Measurements from ENCODE around the gene MACF1. TPM values are rescaled to one million over a fixed set of nuclear protein-coding genes. Genes with fewer than 3 reads are reported as not detected.

The MACF1 gene
- total and polyA plus RNA-seq, 2 donors (not counting 1 experiment from before 2014, with no cell fraction given), result 64.1 to 159 TPM

DNA sequence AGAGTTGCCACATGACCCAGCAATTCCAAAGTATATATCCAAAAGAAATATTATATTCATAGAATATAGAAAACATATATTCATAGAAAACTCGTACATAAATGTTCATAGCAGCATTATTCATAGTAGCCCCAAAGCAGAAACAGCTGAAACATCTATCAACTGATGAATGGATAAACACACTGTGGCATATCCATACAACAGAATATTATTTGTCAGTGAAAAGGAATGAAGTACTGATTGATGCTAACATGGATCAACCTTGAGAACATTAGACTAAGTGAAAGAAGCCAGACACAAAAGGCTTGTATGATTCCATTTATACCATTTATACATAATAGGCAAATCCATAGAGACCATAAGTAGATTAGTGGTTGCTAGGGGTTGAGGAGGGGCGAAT is 21.7 kb upstream of the MACF1 start:
- H3K4me2 ChIP-seq (replicated peaks; ENCODE audit: low read depth, low read length, poor library complexity, severe bottlenecking), result no peak overlapping the region

More for the DNA sequence above, 21.7 kb upstream of the MACF1 start:
- CTCF ChIA-PET, result interaction anchor here (0.7 to 5.5 kb wide), 6 partner anchors 8 to 85 kb away, joined by 3 to 62 read pairs (median 4); no protein-coding TSS in a partner anchor
- Mint-ChIP-seq H3K4me3 (no peak overlapping the region), H3K27me3 (no peaks in the 10 kb centered on the region), H3K27ac (no peak overlapping the region), H3K9me3 (ENCODE audit: insufficient read depth) (no peaks in the 10 kb centered on the region), H3K4me1 (peaks cover 24% of the 10 kb centered on the region)
- H3K4me1 ChIP-seq (ENCODE audit: control insufficient read depth in 2 of 2, insufficient read depth in 2 of 2, low read length in 2 of 2), result peaks cover 12 to 13% of the 10 kb centered on the region in 2 donors
- WGBS (ENCODE audit: insufficient coverage), result no CpG with 5 or more reads among the region's 2 CpGs
- no peaks in the 10 kb centered on the region for H3K36me3 ChIP-seq (replicated peaks in 1 of 2; ENCODE audit: control extremely low read depth in 1 of 2, control insufficient read depth in 1 of 2, extremely low read depth in 1 of 2, insufficient read depth in 2 of 2, low read length in 1 of 2)
- no peak overlapping the region for H3K27ac ChIP-seq (ENCODE audit: low read length in 2 of 2)
- POLR2A ChIA-PET, result no interaction called here
- no peak overlapping the region for H3K4me3 ChIP-seq (ENCODE audit: control extremely low read depth in 1 of 5, extremely low read depth in 1 of 5, insufficient read depth in 1 of 5, low read depth in 2 of 5, low read length in 4 of 5)
- ATAC-seq (ENCODE audit: low read depth) (no peak), DNase-seq (no peak)
- H3K9ac ChIP-seq (ENCODE audit: low read length), result no peak overlapping the region
- no peaks in the 10 kb centered on the region for H3K9me3 ChIP-seq (ENCODE audit: control extremely low read depth in 1 of 3, control insufficient read depth in 2 of 3, insufficient read depth in 1 of 3, low read length in 2 of 3)
- H3K79me2 ChIP-seq (ENCODE audit: control insufficient read depth, insufficient read depth, low read length), result peaks cover 3% of the 10 kb centered on the region
- intact Hi-C loops (cut with micrococcal nuclease), result no loop called here
- no peaks in the 10 kb centered on the region for H4K20me1 ChIP-seq (ENCODE audit: control insufficient read depth, insufficient read depth, low read length, poor library complexity, severe bottlenecking)
- no peak overlapping the region for H2AFZ ChIP-seq (ENCODE audit: insufficient read depth, low read depth, low read length, poor library complexity, severe bottlenecking)
- TF ChIP-seq EZH2 (IDR thresholded peaks at IDR 0.05; ENCODE audit: borderline replicate concordance, insufficient read depth, low read depth, low read length, poor library complexity, severe bottlenecking), result no peak
- TF ChIP-seq, protein P1, sequence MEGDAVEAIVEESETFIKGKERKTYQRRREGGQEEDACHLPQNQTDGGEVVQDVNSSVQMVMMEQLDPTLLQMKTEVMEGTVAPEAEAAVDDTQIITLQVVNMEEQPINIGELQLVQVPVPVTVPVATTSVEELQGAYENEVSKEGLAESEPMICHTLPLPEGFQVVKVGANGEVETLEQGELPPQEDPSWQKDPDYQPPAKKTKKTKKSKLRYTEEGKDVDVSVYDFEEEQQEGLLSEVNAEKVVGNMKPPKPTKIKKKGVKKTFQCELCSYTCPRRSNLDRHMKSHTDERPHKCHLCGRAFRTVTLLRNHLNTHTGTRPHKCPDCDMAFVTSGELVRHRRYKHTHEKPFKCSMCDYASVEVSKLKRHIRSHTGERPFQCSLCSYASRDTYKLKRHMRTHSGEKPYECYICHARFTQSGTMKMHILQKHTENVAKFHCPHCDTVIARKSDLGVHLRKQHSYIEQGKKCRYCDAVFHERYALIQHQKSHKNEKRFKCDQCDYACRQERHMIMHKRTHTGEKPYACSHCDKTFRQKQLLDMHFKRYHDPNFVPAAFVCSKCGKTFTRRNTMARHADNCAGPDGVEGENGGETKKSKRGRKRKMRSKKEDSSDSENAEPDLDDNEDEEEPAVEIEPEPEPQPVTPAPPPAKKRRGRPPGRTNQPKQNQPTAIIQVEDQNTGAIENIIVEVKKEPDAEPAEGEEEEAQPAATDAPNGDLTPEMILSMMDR (IDR thresholded peaks at IDR 0.05), result no peak
- no peaks in the 10 kb centered on the region for H3K27me3 ChIP-seq (replicated peaks in 1 of 4; ENCODE audit: control extremely low read depth in 1 of 4, control insufficient read depth in 3 of 4, insufficient read depth in 4 of 4, low read length in 3 of 4)
